ENCODE results near the gene SFTPB.
A peak's percentile ranks its signal among the peaks of the same experiment; 100 is the strongest.
"Not testable (repeated sequence)": the region's sequence is repeated elsewhere in the genome, so short reads cannot be mapped to it uniquely, and the experiment has no call there.

The SFTPB gene

DNA sequence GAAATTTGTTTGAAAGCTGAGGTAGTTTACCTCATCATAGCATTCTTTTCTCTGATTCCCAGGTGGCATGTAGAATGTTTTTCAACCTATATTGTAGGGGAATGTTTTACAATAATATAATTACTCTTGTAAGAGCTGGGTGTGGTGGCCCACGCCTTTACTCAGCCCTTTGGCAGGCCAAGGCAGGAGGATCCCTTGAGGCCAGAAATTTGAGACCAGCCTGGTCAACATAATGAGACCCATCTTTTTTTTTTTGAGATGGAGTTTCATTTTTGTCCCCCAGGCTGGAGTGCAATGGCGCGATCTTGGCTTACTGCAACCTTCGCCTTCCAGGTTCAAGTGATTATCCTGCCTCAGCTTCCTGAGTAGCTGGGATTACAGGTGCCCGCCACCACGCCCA is 48.4 kb downstream of the SFTPB start:
- no peak overlapping the region for H3K4me2 ChIP-seq
- no peak overlapping the region for H3K4me3 ChIP-seq
- peaks cover 21% of the 10 kb centered on the region for H3K4me1 ChIP-seq
- peaks cover 78% of the 10 kb centered on the region for H4K20me1 ChIP-seq
- H3K27ac ChIP-seq, result no peak overlapping the region
- H3K9ac ChIP-seq, result no peak overlapping the region
- H3K36me3 ChIP-seq, result peaks cover 74% of the 10 kb centered on the region
- TF ChIP-seq Cebpa-rat (IDR thresholded peaks at IDR 0.05), result no peak
- no peaks in the 10 kb centered on the region for H3K9me3 ChIP-seq
- H3K27me3 ChIP-seq, result no peaks in the 10 kb centered on the region

DNA sequence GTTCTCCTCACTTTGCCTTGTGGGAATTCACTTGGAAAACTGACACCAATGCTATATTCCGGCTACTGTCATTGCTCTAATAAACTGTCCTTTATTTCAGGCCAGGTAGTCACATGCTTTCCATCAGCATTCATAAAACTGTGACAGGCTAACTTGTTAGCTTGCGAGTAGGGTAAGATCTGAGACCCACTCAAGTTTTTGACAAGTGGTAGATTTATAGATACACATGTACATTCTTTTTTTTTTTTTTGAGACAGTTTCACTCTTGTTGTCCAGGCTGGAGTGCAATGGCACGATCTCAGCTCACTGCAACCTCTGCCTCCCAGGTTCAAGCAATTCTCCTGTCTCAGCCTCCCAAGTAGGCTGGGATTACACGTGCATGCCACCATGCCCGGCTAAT is 50.3 kb downstream of the SFTPB start:
- not testable (repeated sequence) for H3K27me3 ChIP-seq, H3K27ac ChIP-seq, H3K9me3 ChIP-seq
- peak overlapping the region; percentile 97; the same call in 1 of the 2 replicates for H3K4me3 ChIP-seq
- H4K20me1 ChIP-seq, result peaks cover 63% of the 10 kb centered on the region
- H3K4me1 ChIP-seq, result peaks cover 26% of the 10 kb centered on the region
- peaks cover 56% of the 10 kb centered on the region for H3K36me3 ChIP-seq
- H3K9ac ChIP-seq, result peak overlapping the region; percentile 98
- peak overlapping the region; percentile 84 for H3K4me2 ChIP-seq

DNA sequence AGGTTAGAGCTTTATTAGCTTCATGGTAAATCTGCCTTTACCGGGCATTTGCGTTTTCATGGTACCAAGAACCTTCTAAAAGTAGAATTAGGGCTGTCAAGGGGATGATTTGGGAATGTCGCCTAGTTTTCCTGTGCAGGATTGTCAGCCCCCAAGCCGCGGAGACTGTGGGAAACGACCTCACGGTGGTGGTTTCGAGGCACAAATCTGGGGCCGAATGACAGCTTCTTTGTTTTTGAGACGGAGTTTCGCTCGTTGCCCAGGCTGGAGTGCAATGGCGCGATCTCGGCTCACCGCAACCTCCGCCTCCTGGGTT is 52.6 kb downstream of the SFTPB start:
- peak overlapping the region; percentile 97 for H3K27ac ChIP-seq
- no peaks in the 10 kb centered on the region for H3K9me3 ChIP-seq
- H3K27me3 ChIP-seq, result no peaks in the 10 kb centered on the region
- H3K4me1 ChIP-seq, result peaks cover 42% of the 10 kb centered on the region
- H3K36me3 ChIP-seq, result peaks cover 35% of the 10 kb centered on the region
- H3K9ac ChIP-seq, result no peak overlapping the region
- H4K20me1 ChIP-seq, result peaks cover 50% of the 10 kb centered on the region
- peak overlapping the region; percentile 84 for H3K4me2 ChIP-seq
- H3K4me3 ChIP-seq, result no peak overlapping the region; the same call in 1 of the 2 replicates
- no peak for TF ChIP-seq Cebpa-rat (IDR thresholded peaks at IDR 0.05)

DNA sequence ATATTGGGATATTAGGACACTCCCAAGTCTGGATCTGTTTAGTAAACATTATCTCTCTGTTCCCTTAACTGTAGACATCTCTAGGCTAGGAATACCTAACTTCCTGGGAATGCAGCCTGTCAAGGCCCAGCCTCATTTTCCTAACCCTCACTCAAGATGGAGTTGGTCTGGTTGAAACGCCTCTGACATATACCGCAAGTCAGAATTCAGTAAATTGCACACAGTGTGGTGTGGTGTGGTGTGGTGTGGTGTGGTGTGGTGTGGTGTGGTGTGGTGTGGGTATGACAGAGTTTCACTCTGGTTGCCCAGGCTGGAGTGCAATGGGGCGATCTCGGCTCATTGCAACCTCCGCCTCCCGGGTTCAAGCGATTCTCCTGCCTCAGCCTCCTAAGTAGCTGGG is 53.2 kb downstream of the SFTPB start:
- Histone ChIP-seq H3K36me3 (peaks cover 35% of the 10 kb centered on the region), H3K4me1 (peaks cover 47% of the 10 kb centered on the region), H4K20me1 (peaks cover 50% of the 10 kb centered on the region)
- not testable (repeated sequence) for H3K4me3 ChIP-seq, H3K27me3 ChIP-seq, H3K27ac ChIP-seq, H3K9ac ChIP-seq, H3K4me2 ChIP-seq, H3K9me3 ChIP-seq

DNA sequence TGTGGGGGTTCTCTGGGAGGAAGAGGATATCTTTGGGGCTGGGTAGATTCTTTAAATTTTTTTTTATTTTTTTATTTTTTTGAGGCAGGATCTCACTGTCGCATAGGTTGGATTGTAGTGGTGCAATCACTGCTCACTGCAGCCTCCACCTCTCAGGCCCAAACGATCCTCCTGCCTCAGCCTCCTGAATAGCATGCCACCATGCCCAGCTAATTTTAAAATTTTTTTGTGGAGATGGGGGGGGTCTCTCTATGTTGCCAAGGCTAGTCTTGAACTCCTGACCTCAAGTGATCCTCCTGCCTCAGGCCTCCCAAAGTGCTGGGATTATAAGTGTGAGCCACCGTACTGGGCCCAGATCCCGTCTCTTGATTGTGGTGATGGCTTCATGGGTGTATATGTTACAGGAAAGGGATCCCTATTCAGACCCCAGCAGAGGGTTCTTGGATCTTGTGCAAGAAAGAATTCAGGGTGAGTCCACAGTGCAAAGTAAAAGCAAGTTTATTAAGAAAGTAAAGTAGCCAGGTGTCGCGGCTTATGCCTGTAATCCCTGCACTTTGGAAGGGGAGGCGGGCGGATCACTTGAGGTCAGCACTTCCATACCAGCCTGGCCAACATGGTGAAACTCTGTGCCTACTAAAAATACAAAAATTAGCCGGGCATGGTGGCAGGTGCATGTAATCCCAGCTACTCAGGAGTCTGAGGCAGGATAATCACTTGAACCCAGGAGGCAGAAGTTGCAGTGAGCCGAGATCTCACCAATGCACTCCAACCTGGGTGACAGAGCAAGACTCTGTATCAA is 54.1 kb downstream of the SFTPB start:
- no peak for TF ChIP-seq Cebpa-rat (IDR thresholded peaks at IDR 0.05)

DNA sequence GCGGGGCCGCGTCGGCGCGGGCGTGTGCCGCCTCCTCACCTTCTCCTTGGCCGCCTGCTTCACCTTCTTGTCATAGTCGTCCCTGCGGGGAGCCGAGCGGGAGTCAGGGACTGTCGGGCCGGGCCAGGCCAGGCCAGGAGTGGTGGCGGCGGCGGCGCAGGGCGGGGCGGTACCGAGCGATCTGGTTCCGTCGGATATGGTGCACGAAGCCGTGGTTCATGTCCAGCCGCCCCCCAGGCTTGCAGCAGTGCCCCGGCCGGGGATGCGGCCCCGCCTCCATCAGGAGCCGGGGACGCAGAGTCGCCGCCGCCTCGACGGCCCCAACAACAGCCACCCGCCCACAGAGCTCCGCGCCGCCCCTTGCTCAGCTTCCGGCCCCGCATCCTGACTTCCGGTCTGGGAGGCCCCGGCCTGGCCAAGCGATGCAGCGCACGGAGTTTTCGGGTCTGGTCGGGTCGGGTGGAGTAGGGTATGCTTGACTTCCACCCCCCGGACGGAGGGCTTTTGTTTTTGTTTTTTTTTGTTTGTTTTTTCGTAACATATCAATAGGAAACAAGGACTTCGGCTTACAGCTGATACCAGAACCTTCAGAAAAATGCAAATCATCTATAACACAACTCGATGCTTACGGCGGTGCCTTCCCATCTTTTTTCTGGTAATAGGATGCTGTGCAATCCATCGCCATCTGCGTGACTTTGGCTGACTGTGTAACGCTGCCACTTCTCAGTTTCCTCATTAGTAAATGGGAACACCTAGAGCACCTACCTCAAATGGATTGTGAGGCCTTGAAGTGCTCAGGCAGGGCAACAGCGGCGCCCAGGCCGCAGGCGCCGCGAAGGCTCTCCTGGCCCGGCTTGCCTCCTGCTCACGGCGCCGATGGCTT is 56.1 kb downstream of the SFTPB start, which contains the start of gene C2orf68:
TSS of gene C2orf68 (minus strand) at position 362 of the 883 bp plus-strand sequence. CDS start at position 280, 82 bp downstream.
- TF ChIP-seq Cebpa-rat (IDR thresholded peaks at IDR 0.05), result no peak
- no peaks in the 10 kb centered on the region for H3K9me3 ChIP-seq
- H3K4me2 ChIP-seq, result peak within 1 kb of the TSS; percentile 85
- no peaks in the 10 kb centered on the region for H3K27me3 ChIP-seq
- H3K9ac ChIP-seq, result peak within 1 kb of the TSS; percentile 87
- peak within 1 kb of the TSS; percentile 87 for H3K4me3 ChIP-seq
- peaks cover 36% of the 10 kb centered on the region for H3K36me3 ChIP-seq
- H4K20me1 ChIP-seq, result peaks cover 48% of the 10 kb centered on the region
- H3K27ac ChIP-seq, result peak within 1 kb of the TSS; percentile 81
- H3K4me1 ChIP-seq, result peaks cover 35% of the 10 kb centered on the region

More for the DNA sequence above, 54.1 kb downstream of the SFTPB start:
- no peak overlapping the region for H3K27ac ChIP-seq
- peaks cover 35% of the 10 kb centered on the region for H3K36me3 ChIP-seq
- no peak overlapping the region for H3K4me2 ChIP-seq
- no peaks in the 10 kb centered on the region for H3K9me3 ChIP-seq
- peaks cover 50% of the 10 kb centered on the region for H4K20me1 ChIP-seq
- no peaks in the 10 kb centered on the region for H3K27me3 ChIP-seq
- H3K4me3 ChIP-seq, result no peak overlapping the region
- H3K4me1 ChIP-seq, result peaks cover 47% of the 10 kb centered on the region
- H3K9ac ChIP-seq, result 0 out of 2 replicates have a peak overlapping the region, but pooled peaks have one; percentile 1

DNA sequence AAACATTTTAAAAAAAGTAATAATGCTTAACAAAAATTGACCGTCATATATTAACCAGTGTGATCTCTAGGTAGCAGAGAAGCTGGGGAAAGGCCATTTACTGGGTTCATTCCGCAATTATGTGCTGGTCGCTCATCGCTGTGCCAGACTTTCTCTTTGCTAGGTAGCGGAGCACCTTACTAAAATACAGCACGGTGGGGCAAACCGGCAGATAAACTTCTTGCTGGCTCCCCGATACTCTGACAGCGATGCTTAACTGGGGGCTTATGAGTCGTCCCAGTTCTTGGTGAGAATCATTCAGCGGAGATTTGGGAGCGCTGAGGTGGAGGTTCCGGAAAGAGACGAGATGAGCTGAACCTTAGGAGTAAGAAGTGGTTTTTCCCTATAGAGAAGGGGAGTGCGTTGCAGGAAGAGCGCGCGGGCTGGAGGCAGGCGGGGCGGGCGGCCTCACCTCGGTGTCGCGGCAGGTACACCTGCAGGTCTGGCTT is 56.7 kb downstream of the SFTPB start:
- Histone ChIP-seq H3K27ac (peak overlapping the region; percentile 81), H3K4me3 (peak overlapping the region; percentile 87), H4K20me1 (peaks cover 48% of the 10 kb centered on the region)

More for the DNA sequence above, 56.7 kb downstream of the SFTPB start:
- H3K4me2 ChIP-seq, result peak overlapping the region; percentile 85
- no peaks in the 10 kb centered on the region for H3K27me3 ChIP-seq
- TF ChIP-seq Cebpa-rat (IDR thresholded peaks at IDR 0.05), result no peak
- H3K9me3 ChIP-seq, result no peaks in the 10 kb centered on the region
- peak overlapping the region; percentile 87 for H3K9ac ChIP-seq
- H3K4me1 ChIP-seq, result peaks cover 32% of the 10 kb centered on the region
- H3K36me3 ChIP-seq, result peaks cover 43% of the 10 kb centered on the region
